Esophagus squamous epithelium (tissue), 5 donors: ENCODE measurements around the gene BTG4. TPM values are rescaled to one million over a fixed set of nuclear protein-coding genes. Genes with fewer than 3 reads are reported as not detected.

ENCODE experiments used
- DNase-seq: peaks from one replicate; lab custom pipeline; 2025; lab: John Stamatoyannopoulos, UW
- H3K27ac ChIP-seq, 4 donors: fragments of 200-600 bp; sonication (generic); one replicate each; pipeline ENCODE4 v1.5.1; 2016 to 2019; ENCODE audit warnings: mild to moderate bottlenecking in 1 of 4
- H3K27me3 ChIP-seq, 4 donors: fragments of 200-600 bp; sonication (generic); 1 replicate in 3 of 4; 2 replicates in 1 of 4; pipeline versions ENCODE4 v1.5.1 to v1.6.0; 2017 to 2021; ENCODE audit warnings: antibody characterized with exemption in 1 of 4
- H3K36me3 ChIP-seq, 3 donors: fragments of 200-600 bp; sonication (generic); one replicate each; pipeline ENCODE4 v1.5.1; 2016 to 2019
- H3K4me1 ChIP-seq, 3 donors: fragments of 200-600 bp; sonication (generic); one replicate each; pipeline ENCODE4 v1.5.1; 2017 to 2019
- H3K4me3 ChIP-seq, 4 donors: fragments of 200-600 bp; sonication (generic); 1 replicate in 3 of 4; 2 replicates in 1 of 4; pipeline ENCODE4 v1.5.1; 2016 to 2019; ENCODE audit warnings: mild to moderate bottlenecking in 2 of 4, moderate library complexity in 1 of 4
- H3K9me3 ChIP-seq, 3 donors: fragments of 200-600 bp; sonication (generic); one replicate each; pipeline ENCODE4 v1.5.1; 2016 to 2019
- CTCF ChIP-seq, 6 experiments: fragments of 450-650 bp in 4 of 6; fragments of 200-600 bp in 2 of 6; sonication (generic) in 2 of 6; IDR thresholded peaks; one replicate each; pipeline ENCODE4 v1.5.1; 2016 to 2019; ENCODE audit warnings: antibody characterized with exemption in 6 of 6, mild to moderate bottlenecking in 4 of 6, moderate library complexity in 4 of 6
- POLR2A ChIP-seq, 4 donors: fragments of 450-650 bp; IDR thresholded peaks; one replicate each; pipeline ENCODE4 v1.6.1; 2017; ENCODE audit warnings: antibody characterized with exemption in 4 of 4, mild to moderate bottlenecking in 4 of 4, moderate library complexity in 3 of 4
- WGBS, 2 donors: methylation state at CpG; one replicate each; pipeline ENCODE4 v1.1.5; 2018; 5-methylcytosine and 5-hydroxymethylcytosine counted together
- intact Hi-C: fragments of 100-400 bp; cut with DNase I; formaldehyde crosslinking; loops from one replicate; pipeline ENCODE4 v1.15.0; 2022
- total RNA-seq, 4 donors: library from RNA; depleted of rRNA; stranded (reverse); fragments of >200 nt; gene quantifications; one replicate each; pipeline ENCODE4 v1.1.0, GENCODE V29; 2016
- donor health status: DM: yes; HTN: yes; CAD: no.

Gene BTG4
- total RNA-seq, 4 donors from 2014 or later, result not detected

GRCh38 chr11:111465400-111465799 is 46.8 kb downstream of the BTG4 start:
- Histone ChIP-seq H3K27me3 (peaks cover 0 to 19% (median 0%) of the 10 kb centered on the region in 4 donors), H3K36me3 (no peaks in the 10 kb centered on the region), H3K4me3 (no peak overlapping the region), H3K27ac (no peak overlapping the region), H3K9me3 (no peaks in the 10 kb centered on the region), H3K4me1 (no peaks in the 10 kb centered on the region)
- TF ChIP-seq CTCF (IDR thresholded peaks at IDR 0.05), result no peak
- no peak for TF ChIP-seq POLR2A (IDR thresholded peaks at IDR 0.05)
- WGBS, 2 donors, result 83 to 91% methylated on average over 1 of the region's 1 CpG
- DNase-seq, result no peak
- intact Hi-C loops, result no loop called here

GRCh38 chr11:111463276-111463675 is 48.9 kb downstream of the BTG4 start:
- 88 to 100% methylated on average over 2 of the region's 4 CpGs for WGBS, 2 donors
- intact Hi-C loops, result no loop called here

GRCh38 chr11:111462329-111462728 is 49.9 kb downstream of the BTG4 start:
- H3K27me3 ChIP-seq, result peaks cover 0 to 45% (median 0%) of the 10 kb centered on the region in 4 donors
- H3K4me3 ChIP-seq, result no peak overlapping the region
- 73 to 83% methylated on average over 1 to 4 of the region's 5 CpGs for WGBS, 2 donors
- no peaks in the 10 kb centered on the region for H3K4me1 ChIP-seq
- no peaks in the 10 kb centered on the region for H3K9me3 ChIP-seq
- H3K36me3 ChIP-seq, result no peaks in the 10 kb centered on the region
- TF ChIP-seq POLR2A (IDR thresholded peaks at IDR 0.05), result no peak
- no peak for TF ChIP-seq CTCF (IDR thresholded peaks at IDR 0.05)
- no peak for DNase-seq
- H3K27ac ChIP-seq, result no peak overlapping the region
- intact Hi-C loops, result no loop called here

More at GRCh38 chr11:111463276-111463675, 48.9 kb downstream of the BTG4 start:
- H3K27ac ChIP-seq, result no peak overlapping the region
- no peak overlapping the region for H3K4me3 ChIP-seq
- DNase-seq, result no peak
- H3K4me1 ChIP-seq, result no peaks in the 10 kb centered on the region
- H3K9me3 ChIP-seq, result no peaks in the 10 kb centered on the region
- no peaks in the 10 kb centered on the region for H3K36me3 ChIP-seq
- peaks cover 0 to 40% (median 0%) of the 10 kb centered on the region in 4 donors for H3K27me3 ChIP-seq
- no peak for TF ChIP-seq POLR2A (IDR thresholded peaks at IDR 0.05)
- no peak for TF ChIP-seq CTCF (IDR thresholded peaks at IDR 0.05)

GRCh38 chr11:111461460-111462235 is 50.5 kb downstream of the BTG4 start:
- no peak for DNase-seq
- Histone ChIP-seq H3K36me3 (no peaks in the 10 kb centered on the region), H3K9me3 (no peaks in the 10 kb centered on the region), H3K4me3 (no peak overlapping the region), H3K4me1 (no peaks in the 10 kb centered on the region), H3K27ac (no peak overlapping the region), H3K27me3 (peaks cover 0 to 43% (median 0%) of the 10 kb centered on the region in 4 donors)
- 73 to 85% methylated on average over 9 to 10 of the region's 11 CpGs for WGBS, 2 donors
- intact Hi-C loops, result no loop called here
- TF ChIP-seq CTCF (IDR thresholded peaks at IDR 0.05) (no peak), POLR2A (IDR thresholded peaks at IDR 0.05) (no peak)

- peaks cover 0 to 43% (median 0%) of the 10 kb centered on the region in 4 donors for H3K27me3 ChIP-seq
- H3K4me3 ChIP-seq, result no peak overlapping the region
- DNase-seq, result no peak
- H3K36me3 ChIP-seq, result no peaks in the 10 kb centered on the region
- no peak overlapping the region for H3K27ac ChIP-seq
- H3K9me3 ChIP-seq, result no peaks in the 10 kb centered on the region
- WGBS, 2 donors, result 46 to 52% methylated on average over 5 of the region's 5 CpGs
- intact Hi-C loops, result no loop called here
- no peaks in the 10 kb centered on the region for H3K4me1 ChIP-seq
- TF ChIP-seq CTCF (IDR thresholded peaks at IDR 0.05), result no peak
- TF ChIP-seq POLR2A (IDR thresholded peaks at IDR 0.05), result no peak
Measured at GRCh38 chr11:111460856-111461255, 51.3 kb downstream of the BTG4 start.
